OCI-LY3 (cell line): ENCODE results near the gene AFTPH.

Source experiments
- CTCF ChIP-seq: fragments of 200-600, 300-600 bp; sonication (generic); IDR thresholded peaks from 2 replicates; pipeline ENCODE4 v1.5.1; 2014; ENCODE audit warnings: antibody characterized with exemption, low read length, low read depth
- EZH2phosphoT487 ChIP-seq: fragments of 200-600 bp; shearing (Covaris generic); IDR thresholded peaks from 2 replicates; pipeline ENCODE4 v1.6.1; 2018; ENCODE audit warnings: antibody characterized with exemption, mixed run types, low read depth

- TF ChIP-seq CTCF = peak; percentile 21; the same call in 1 of the 2 replicates
- no peak for TF ChIP-seq EZH2phosphoT487
These were observed 85.3 kb downstream of the AFTPH start for GRCh38 chr2:64609227-64609941.
